SK-N-SH treated with all-trans-retinoic acid at 6 μM for 48 hours (cell line): ENCODE data around the gene GSG1L.

Source experiments
- ARNTL ChIP-seq: fragments of 450-650 bp; formaldehyde crosslinking; IDR thresholded peaks from 2 replicates; pipeline ENCODE4 v1.5.0; 2020; ENCODE audit warnings: low read depth, mild to moderate bottlenecking, moderate library complexity, borderline replicate concordance
- OSR1 ChIP-seq: fragments of 250-450 bp; sonication (Bioruptor Pico); IDR thresholded peaks from 2 replicates; pipeline ENCODE4 v1.8.0; 2022; ENCODE audit warnings: moderate library complexity, mild to moderate bottlenecking, inconsistent platforms
- RARB ChIP-seq: fragments of 250-450 bp; sonication (Bioruptor Pico); IDR thresholded peaks from 2 replicates; pipeline ENCODE4 v1.8.0; 2021; ENCODE audit warnings: mild to moderate bottlenecking, moderate library complexity
- TCF4 ChIP-seq: fragments of 250-450 bp; sonication (Bioruptor Pico); IDR thresholded peaks from 2 replicates; pipeline ENCODE4 v1.8.0; 2021; ENCODE audit warnings: mild to moderate bottlenecking, moderate library complexity, borderline replicate concordance
- ZFP3 ChIP-seq: fragments of 250-450 bp; sonication (Bioruptor Pico); IDR thresholded peaks from 2 replicates; pipeline ENCODE4 v1.5.0; 2020; ENCODE audit warnings: mild to moderate bottlenecking, moderate library complexity
- ZFP30 ChIP-seq: fragments of 450-650 bp; formaldehyde crosslinking; IDR thresholded peaks from 2 replicates; pipeline ENCODE4 v1.5.0; 2022; ENCODE audit warnings: mild to moderate bottlenecking, moderate library complexity
- TF ChIP-seq, protein P1 (sequence below): fragments of 250-450 bp; sonication (Bioruptor Pico); IDR thresholded peaks from 2 replicates; pipeline ENCODE4 v1.5.1; 2021; ENCODE audit warnings: mild to moderate bottlenecking, moderate library complexity
- TF ChIP-seq, protein P2 (sequence below): fragments of 250-450 bp; sonication (Bioruptor Pico); IDR thresholded peaks from 2 replicates; pipeline ENCODE4 v1.5.0; 2020; ENCODE audit warnings: mild to moderate bottlenecking, moderate library complexity
- TF ChIP-seq, protein P3 (sequence below): fragments of 250-450 bp; sonication (Bioruptor Pico); IDR thresholded peaks from 2 replicates; pipeline ENCODE4 v1.5.1; 2020; ENCODE audit warnings: low read depth, mild to moderate bottlenecking, moderate library complexity
- TF ChIP-seq, protein P4 (sequence below): fragments of 250-450 bp; sonication (Bioruptor Pico); IDR thresholded peaks from 2 replicates; pipeline ENCODE4 v1.8.0; 2020; ENCODE audit warnings: mild to moderate bottlenecking, moderate library complexity, borderline replicate concordance

DNA sequence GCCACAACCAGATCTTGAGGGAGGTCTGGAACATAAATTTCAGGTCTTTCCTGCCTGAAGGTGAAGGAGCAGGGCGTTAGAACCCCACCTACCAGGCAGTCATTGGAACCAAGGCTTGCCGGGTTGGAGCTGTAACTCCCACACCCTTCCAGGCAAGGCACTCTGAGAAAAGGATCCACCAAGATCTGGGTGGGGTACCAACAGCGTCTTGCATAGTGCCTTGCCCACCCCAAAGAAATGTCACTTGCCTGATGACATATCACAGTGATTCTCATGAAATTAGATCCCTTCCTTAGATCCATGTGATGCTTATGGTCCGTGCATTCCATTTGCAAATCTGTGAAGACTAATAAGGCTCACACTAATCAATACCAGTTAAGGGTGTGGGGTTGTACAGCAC is 312.3 kb downstream of the GSG1L start:
- TF ChIP-seq, protein P1, sequence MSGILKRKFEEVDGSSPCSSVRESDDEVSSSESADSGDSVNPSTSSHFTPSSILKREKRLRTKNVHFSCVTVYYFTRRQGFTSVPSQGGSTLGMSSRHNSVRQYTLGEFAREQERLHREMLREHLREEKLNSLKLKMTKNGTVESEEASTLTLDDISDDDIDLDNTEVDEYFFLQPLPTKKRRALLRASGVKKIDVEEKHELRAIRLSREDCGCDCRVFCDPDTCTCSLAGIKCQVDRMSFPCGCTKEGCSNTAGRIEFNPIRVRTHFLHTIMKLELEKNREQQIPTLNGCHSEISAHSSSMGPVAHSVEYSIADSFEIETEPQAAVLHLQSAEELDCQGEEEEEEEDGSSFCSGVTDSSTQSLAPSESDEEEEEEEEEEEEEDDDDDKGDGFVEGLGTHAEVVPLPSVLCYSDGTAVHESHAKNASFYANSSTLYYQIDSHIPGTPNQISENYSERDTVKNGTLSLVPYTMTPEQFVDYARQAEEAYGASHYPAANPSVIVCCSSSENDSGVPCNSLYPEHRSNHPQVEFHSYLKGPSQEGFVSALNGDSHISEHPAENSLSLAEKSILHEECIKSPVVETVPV = no peak
- TF ChIP-seq ARNTL = no peak
- TF ChIP-seq, protein P2, sequence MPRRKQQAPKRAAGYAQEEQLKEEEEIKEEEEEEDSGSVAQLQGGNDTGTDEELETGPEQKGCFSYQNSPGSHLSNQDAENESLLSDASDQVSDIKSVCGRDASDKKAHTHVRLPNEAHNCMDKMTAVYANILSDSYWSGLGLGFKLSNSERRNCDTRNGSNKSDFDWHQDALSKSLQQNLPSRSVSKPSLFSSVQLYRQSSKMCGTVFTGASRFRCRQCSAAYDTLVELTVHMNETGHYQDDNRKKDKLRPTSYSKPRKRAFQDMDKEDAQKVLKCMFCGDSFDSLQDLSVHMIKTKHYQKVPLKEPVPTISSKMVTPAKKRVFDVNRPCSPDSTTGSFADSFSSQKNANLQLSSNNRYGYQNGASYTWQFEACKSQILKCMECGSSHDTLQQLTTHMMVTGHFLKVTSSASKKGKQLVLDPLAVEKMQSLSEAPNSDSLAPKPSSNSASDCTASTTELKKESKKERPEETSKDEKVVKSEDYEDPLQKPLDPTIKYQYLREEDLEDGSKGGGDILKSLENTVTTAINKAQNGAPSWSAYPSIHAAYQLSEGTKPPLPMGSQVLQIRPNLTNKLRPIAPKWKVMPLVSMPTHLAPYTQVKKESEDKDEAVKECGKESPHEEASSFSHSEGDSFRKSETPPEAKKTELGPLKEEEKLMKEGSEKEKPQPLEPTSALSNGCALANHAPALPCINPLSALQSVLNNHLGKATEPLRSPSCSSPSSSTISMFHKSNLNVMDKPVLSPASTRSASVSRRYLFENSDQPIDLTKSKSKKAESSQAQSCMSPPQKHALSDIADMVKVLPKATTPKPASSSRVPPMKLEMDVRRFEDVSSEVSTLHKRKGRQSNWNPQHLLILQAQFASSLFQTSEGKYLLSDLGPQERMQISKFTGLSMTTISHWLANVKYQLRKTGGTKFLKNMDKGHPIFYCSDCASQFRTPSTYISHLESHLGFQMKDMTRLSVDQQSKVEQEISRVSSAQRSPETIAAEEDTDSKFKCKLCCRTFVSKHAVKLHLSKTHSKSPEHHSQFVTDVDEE (CRISPR knock-in tag) = no peak
- TF ChIP-seq RARB (CRISPR knock-in tag) = no peak
- TF ChIP-seq, protein P3, sequence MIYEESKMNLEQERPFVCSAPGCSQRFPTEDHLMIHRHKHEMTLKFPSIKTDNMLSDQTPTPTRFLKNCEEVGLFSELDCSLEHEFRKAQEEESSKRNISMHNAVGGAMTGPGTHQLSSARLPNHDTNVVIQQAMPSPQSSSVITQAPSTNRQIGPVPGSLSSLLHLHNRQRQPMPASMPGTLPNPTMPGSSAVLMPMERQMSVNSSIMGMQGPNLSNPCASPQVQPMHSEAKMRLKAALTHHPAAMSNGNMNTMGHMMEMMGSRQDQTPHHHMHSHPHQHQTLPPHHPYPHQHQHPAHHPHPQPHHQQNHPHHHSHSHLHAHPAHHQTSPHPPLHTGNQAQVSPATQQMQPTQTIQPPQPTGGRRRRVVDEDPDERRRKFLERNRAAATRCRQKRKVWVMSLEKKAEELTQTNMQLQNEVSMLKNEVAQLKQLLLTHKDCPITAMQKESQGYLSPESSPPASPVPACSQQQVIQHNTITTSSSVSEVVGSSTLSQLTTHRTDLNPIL (CRISPR knock-in tag) = no peak
- TF ChIP-seq, protein P4, sequence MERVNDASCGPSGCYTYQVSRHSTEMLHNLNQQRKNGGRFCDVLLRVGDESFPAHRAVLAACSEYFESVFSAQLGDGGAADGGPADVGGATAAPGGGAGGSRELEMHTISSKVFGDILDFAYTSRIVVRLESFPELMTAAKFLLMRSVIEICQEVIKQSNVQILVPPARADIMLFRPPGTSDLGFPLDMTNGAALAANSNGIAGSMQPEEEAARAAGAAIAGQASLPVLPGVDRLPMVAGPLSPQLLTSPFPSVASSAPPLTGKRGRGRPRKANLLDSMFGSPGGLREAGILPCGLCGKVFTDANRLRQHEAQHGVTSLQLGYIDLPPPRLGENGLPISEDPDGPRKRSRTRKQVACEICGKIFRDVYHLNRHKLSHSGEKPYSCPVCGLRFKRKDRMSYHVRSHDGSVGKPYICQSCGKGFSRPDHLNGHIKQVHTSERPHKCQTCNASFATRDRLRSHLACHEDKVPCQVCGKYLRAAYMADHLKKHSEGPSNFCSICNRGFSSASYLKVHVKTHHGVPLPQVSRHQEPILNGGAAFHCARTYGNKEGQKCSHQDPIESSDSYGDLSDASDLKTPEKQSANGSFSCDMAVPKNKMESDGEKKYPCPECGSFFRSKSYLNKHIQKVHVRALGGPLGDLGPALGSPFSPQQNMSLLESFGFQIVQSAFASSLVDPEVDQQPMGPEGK (CRISPR knock-in tag) = no peak
- no peak for TF ChIP-seq ZFP30 (CRISPR knock-in tag)
- TF ChIP-seq TCF4 (CRISPR knock-in tag) = no peak
- no peak for TF ChIP-seq ZFP3 (CRISPR knock-in tag)
- TF ChIP-seq OSR1 (CRISPR knock-in tag) = no peak
